ENCODE measurements around the gene CRYBA4.

DNA sequence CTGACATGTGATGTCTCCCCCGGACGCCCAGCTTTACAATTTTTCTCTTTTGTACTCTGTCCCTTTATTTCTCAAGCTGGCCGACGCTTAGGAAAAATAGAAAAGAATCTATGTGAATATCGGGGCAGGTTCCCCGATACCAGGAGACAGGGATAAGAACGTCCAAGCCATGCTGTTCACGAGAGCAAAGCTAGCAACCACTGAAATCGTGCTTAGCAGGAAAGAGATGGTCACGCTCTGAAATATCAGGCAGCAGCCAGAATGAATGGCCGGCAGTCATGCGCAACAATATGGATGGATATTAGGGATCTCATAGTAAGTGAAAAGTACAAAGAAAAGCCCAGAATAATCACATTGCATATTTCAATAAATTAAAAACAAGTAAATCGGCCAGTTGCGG lies 7.4 kb upstream of the CRYBA4 start:
- TF ChIP-seq ZNF384 (IDR thresholded peaks at IDR 0.05), result no peak
- no peak for TF ChIP-seq ELF4 (IDR thresholded peaks at IDR 0.05)
- no peak for TF ChIP-seq SUZ12 (IDR thresholded peaks at IDR 0.05)
